Measurements from ENCODE around the gene SDCCAG8. TPM values are rescaled to one million over a fixed set of nuclear protein-coding genes. Genes with fewer than 3 reads are reported as not detected.
A peak's percentile ranks its signal among the peaks of the same experiment; 100 is the strongest.

Gene SDCCAG8
- total and polyA plus RNA-seq, 2 experiments from 2014 or later, result 28.0 to 66.7 TPM

DNA sequence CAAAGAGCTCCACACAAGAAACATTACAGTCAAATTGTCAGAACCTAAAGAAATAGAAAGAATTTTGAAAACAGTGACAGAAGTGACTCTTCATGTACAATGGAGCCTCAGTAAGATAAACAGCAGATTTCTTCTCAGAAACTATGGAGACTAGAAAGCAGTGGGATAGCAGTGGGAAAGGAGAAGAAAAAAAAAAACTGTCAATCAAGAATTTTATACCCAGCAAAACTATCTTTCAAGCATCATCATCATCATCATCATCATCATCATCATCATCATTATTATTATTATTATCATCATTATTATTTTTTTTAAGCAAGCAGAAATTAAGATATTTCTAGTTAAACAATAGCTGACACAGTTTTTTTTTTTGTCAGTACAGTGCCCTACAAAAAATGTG lies 24.9 kb upstream of the SDCCAG8 start:
- no peak for ATAC-seq
- Mint-ChIP-seq H3K36me3 (ENCODE audit: low read depth) (peaks cover 48% of the 10 kb centered on the region), H3K9me3 (peaks cover 30% of the 10 kb centered on the region), H3K4me3 (no peak overlapping the region), H3K4me1 (peaks cover 5% of the 10 kb centered on the region; the same call in 2 of the 3 replicates), H3K27me3 (ENCODE audit: insufficient read depth, low read depth, poor library complexity) (no peaks in the 10 kb centered on the region), H3K27ac (no peak overlapping the region)
- TF ChIP-seq ZNF462 (CRISPR knock-in tag; IDR thresholded peaks at IDR 0.05) (no peak), CREB1 (CRISPR knock-in tag; IDR thresholded peaks at IDR 0.05; ENCODE audit: low read depth) (0 out of 2 replicates have a peak, but pooled peaks have one; percentile 10), JUNB (IDR thresholded peaks at IDR 0.05; ENCODE audit: unreplicated experiment) (no peak)
- TF ChIP-seq, protein P1, sequence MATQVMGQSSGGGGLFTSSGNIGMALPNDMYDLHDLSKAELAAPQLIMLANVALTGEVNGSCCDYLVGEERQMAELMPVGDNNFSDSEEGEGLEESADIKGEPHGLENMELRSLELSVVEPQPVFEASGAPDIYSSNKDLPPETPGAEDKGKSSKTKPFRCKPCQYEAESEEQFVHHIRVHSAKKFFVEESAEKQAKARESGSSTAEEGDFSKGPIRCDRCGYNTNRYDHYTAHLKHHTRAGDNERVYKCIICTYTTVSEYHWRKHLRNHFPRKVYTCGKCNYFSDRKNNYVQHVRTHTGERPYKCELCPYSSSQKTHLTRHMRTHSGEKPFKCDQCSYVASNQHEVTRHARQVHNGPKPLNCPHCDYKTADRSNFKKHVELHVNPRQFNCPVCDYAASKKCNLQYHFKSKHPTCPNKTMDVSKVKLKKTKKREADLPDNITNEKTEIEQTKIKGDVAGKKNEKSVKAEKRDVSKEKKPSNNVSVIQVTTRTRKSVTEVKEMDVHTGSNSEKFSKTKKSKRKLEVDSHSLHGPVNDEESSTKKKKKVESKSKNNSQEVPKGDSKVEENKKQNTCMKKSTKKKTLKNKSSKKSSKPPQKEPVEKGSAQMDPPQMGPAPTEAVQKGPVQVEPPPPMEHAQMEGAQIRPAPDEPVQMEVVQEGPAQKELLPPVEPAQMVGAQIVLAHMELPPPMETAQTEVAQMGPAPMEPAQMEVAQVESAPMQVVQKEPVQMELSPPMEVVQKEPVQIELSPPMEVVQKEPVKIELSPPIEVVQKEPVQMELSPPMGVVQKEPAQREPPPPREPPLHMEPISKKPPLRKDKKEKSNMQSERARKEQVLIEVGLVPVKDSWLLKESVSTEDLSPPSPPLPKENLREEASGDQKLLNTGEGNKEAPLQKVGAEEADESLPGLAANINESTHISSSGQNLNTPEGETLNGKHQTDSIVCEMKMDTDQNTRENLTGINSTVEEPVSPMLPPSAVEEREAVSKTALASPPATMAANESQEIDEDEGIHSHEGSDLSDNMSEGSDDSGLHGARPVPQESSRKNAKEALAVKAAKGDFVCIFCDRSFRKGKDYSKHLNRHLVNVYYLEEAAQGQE (IDR thresholded peaks at IDR 0.05; ENCODE audit: unreplicated experiment), result no peak
- Histone ChIP-seq H3K27ac (ENCODE audit: low read depth) (no peak overlapping the region), H3K79me2 (replicated peaks; ENCODE audit: insufficient read depth) (peaks cover 98% of the 10 kb centered on the region), H4K20me1 (replicated peaks; ENCODE audit: insufficient read depth) (peaks cover 18% of the 10 kb centered on the region), H3K36me3 (ENCODE audit: insufficient read depth) (peaks cover 13% of the 10 kb centered on the region), H3K4me2 (no peak overlapping the region), H3F3A (replicated peaks; ENCODE audit: low read depth) (no peaks in the 10 kb centered on the region), H3K4me1 (ENCODE audit: insufficient read depth) (peaks cover 7% of the 10 kb centered on the region; the same call in 1 of the 2 replicates), H3K4me3 (no peak overlapping the region), H2AFZ (no peak overlapping the region), H3K27me3 (ENCODE audit: insufficient read depth) (no peaks in the 10 kb centered on the region), H3K9me2 (ENCODE audit: insufficient read depth) (no peaks in the 10 kb centered on the region)
- DNase-seq (ENCODE audit: low spot score), result peak; percentile 65

Data from GM23338 (cell line).